Lower leg skin (tissue), 3 donors: ENCODE data around the gene TMEM163.

Experiments used
- CTCF ChIP-seq, 3 donors: fragments of 450-650 bp; IDR thresholded peaks; one replicate each; pipeline ENCODE4 v1.5.1; 2016; ENCODE audit warnings: antibody characterized with exemption in 3 of 3, mild to moderate bottlenecking in 3 of 3, moderate library complexity in 2 of 3
- POLR2A ChIP-seq, 2 donors: fragments of 450-650 bp; IDR thresholded peaks; one replicate each; pipeline ENCODE4 v1.6.1; 2016 to 2017; ENCODE audit warnings: antibody characterized with exemption in 2 of 2, mild to moderate bottlenecking in 1 of 2, moderate library complexity in 1 of 2

GRCh38 chr2:134676960-134677359 is 41.8 kb downstream of the TMEM163 start:
- TF ChIP-seq POLR2A (IDR thresholded peaks at IDR 0.05), result no peak
- TF ChIP-seq CTCF (IDR thresholded peaks at IDR 0.05), result no peak
